HuH-7.5 (cell line): Measurements from ENCODE around the gene LILRB1.
"Not testable (repeated sequence)": the region's sequence is repeated elsewhere in the genome, so short reads cannot be mapped to it uniquely, and the experiment has no call there.

ENCODE experiments used
- DNase-seq: peaks from one replicate; pipeline ENCODE4 v3.0.0; 2011; ENCODE audit warnings: low spot score

Gene LILRB1

GRCh38 chr19:54661846-54662481 is 31.7 kb downstream of the LILRB1 start:
- no peak for DNase-seq

GRCh38 chr19:54662730-54663129 is 32.4 kb downstream of the LILRB1 start, which contains the start of gene LILRB4:
Gene LILRB4, plus strand, starts transcription at chr19:54662985. Its CDS starts 49 bp downstream, at chr19:54663034.
- no peak for DNase-seq

DNA sequence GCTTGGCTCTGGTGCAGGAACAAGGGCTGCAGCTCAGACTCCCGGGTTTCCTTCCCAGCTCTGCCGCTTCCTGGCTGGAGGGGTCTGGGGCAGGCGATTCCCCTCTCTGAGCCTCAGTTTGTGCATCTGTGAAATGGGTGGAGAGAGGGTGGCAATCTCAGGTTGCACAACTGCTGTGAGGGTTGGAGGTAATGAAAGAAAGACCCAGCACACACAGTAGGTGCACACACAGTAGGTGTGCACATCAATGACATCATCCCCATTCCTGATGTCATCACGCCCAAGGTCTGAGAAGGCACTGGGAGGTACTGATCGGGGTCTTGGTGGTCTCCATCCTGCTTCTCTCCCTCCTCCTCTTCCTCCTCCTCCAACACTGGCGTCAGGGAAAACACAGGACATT is 35.2 kb downstream of the LILRB1 start:
- DNase-seq: no peak

DNA sequence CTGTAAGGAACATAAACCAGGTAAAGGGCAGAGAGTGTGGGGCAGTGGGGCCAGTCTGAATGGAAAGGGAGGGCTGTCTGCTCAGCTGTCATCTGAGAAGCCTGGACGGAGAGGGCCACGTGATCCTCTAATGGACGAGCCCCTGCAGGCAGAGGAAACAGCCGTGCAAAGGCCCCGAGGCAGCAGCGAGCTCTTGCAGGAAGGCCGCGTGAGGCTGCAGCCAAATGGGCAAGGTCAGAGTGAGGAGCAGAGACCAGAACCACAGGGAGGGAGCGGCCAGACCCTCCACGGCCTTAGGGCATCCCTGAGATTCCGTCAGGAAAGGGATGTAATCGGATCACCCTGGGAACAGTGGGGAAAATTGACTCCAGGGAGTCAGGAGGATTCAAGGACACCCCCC is 36.9 kb downstream of the LILRB1 start:
- no peak for DNase-seq

DNA sequence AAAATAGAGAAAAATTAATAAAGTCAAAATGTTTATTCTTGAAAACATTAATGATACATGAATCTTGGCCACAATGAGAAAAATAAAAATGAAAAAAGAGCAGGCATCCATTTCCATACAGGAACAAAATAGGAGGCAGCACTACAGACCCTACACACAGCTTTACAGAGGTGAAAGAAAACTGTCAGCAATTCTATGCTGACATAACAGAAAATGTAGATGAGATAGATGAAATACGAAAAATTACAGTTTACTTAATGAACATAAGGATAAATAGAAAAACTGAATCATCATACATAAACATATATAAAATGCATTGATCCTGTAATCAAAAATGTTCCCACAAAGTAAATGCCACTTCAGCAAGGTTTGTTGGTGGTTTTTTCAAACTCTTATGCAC is 38.1 kb downstream of the LILRB1 start:
- no peak for DNase-seq

DNA sequence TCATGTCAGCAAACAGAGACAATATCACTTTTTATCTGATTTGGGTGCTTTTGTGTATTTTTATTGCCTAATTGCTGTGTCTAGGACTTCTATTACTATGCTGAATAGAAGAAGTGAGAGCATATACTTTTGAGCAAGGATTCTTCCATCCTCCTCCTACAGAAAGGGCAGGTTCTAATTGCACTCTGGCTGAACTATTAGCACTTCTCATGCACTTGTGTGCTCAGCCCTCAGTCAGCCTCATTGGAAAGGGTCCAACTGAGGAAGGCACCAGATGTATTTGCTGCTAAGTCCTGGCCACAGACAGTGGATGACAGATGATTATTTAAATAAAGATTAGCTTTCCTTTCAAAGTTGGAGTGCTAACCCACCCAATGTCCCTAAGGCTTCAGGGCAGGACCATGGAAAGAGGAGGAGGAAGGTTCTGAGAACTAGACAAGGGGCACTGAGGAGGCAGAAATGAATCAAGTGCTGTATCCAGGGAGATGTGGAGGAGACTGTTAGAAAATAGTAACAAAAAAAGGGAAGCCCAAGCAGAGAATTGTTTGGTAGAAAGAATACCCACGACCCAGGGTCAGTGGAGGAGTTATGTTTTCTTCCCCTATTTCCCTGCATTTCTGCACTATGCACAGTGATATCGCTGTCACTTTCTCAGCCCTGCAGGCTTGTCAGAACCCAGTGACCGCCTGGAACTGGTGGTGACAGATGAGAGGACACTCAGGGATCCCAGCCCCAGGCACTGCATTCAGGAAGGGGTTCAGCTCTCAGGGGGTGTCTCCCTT is 40.5 kb downstream of the LILRB1 start:
- no peak for DNase-seq

DNA sequence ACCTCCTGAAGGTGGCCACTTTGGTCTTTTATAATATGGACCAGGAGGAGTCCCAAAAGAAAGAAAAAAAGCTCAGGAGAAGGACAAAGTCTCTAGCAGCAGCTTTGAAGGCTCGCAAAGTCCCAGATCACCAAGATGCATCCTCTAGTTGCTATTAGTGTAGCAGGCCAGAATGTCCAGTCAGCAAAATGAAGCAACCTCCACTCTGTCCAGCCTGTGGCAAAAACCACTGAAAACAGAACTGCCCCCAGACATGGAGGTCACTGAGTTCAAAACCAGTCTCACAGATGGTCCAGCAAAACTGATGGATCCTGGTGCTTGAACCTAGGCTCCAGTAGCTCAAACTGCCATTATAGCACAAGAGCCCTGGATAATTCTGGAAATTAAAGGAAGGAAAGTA is 42.9 kb downstream of the LILRB1 start:
- DNase-seq: no peak

DNA sequence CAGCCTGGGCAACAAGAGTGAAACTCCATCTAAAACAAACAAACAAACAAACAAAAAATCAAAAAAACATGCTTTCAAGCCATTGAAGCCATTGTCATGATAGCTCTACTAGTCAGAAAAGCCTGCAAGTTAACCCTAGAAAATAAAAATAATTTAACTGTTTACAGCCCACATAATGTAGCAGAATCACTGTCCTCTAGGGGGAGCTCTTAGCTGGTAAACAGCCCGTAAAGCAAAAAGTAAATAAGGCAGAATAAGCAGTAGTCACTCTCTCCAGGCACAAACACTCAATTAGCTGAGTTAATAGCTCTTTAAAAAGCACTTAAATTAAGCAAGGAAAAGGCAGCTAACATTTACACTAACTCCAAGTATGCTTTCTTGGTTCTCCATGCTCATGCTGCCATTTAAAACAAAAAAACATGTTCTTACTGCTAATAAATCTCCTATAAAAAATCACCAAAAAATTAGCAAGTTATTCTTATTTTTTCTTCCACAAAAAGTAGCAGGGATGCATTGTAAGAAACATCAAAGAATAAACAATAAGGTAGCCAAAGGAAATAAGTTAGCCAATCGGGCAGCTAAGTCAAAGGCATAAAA is 43.8 kb downstream of the LILRB1 start:
- peak; percentile 19 for DNase-seq

GRCh38 chr19:54676210-54676834 is 46.0 kb downstream of the LILRB1 start:
- not testable (repeated sequence) for DNase-seq

- DNase-seq: no peak
These were observed 46.9 kb downstream of the LILRB1 start for GRCh38 chr19:54677217-54677616.

DNA sequence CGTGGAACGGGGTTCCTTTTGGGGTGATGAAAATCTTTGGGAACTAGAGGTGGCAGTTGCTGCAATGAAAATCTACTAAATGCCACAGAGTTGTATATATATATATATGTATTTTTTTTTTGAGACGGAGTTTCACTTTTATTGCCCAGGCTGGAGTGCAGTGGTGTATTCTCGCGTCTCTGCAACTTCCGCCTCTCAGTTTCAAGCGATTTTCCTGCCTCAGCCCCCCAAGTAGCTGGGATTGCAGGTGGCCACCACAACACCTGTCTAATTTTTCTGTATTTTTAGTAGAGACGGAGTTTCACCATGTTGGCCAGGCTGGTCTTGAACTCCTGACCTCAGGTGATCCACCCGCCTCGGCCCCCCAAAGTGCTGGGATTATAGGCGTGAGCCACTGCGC is 51.3 kb downstream of the LILRB1 start:
- DNase-seq: not testable (repeated sequence)

DNA sequence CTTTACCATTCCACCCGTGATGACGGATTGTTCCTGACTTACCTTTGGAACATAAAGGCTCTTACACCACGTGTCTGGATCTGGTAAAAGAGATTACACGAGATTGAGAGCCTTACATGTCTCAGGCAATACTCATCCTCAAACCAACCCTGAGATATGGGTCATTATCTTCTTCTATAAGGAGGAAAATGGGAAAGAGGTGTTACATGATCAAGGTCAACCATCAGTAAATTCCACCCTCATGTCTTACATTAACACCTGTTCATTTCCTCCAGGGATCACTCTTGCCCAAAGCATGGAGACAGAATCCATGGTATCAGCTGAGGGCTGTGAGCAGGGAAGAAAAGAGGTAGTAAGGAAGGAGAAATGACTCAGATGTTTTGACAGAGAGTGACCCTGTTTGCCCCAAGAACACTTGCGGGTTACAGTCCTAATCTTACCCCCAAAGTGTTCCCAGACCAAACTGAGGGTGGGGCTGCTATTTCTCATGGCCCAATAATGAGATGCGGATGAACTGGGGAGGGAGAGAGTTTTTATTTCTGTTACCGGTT is 52.1 kb downstream of the LILRB1 start:
- no peak for DNase-seq

GRCh38 chr19:54684527-54684926 is 54.2 kb downstream of the LILRB1 start:
- DNase-seq: no peak
